K562 (cell line): Measurements from ENCODE around the gene WDPCP. TPM values are rescaled to one million over a fixed set of nuclear protein-coding genes. Genes with fewer than 3 reads are reported as not detected.

ENCODE experiments used
- ELF2 ChIP-seq: fragments of 250-450 bp; sonication (Bioruptor Pico); IDR thresholded peaks from 2 replicates; pipeline ENCODE4 v1.5.0; 2021; ENCODE audit warnings: mild to moderate bottlenecking
- EP300 ChIP-seq: IDR thresholded peaks from 2 replicates; pipeline ENCODE4 v1.6.1; 2012; ENCODE audit warnings: low read length, improper control_type of control experiment
- RFX5 ChIP-seq: IDR thresholded peaks from 2 replicates; pipeline ENCODE4 v1.6.1; 2011; ENCODE audit warnings: low read depth, mild to moderate bottlenecking, improper control_type of control experiment, low read length
- TEAD4 ChIP-seq, 2 experiments: sonication (generic) in 1 of 2; formaldehyde crosslinking in 1 of 2; IDR thresholded peaks; 2 replicates each; pipeline versions ENCODE4 v1.6.1 to v1.8.0; 2012 to 2022; ENCODE audit warnings: borderline replicate concordance in 1 of 2, inconsistent platforms in 1 of 2, low read length in 1 of 2, mild to moderate bottlenecking in 1 of 2, missing genetic modification reagents in 1 of 2
- ZNF778 ChIP-seq: fragments of 450-650 bp; formaldehyde crosslinking; IDR thresholded peaks from 2 replicates; pipeline ENCODE4 v1.4.0; 2020; ENCODE audit warnings: mild to moderate bottlenecking, moderate library complexity
- polyA plus RNA-seq, 8 experiments: library from polyadenylated mRNA; depleted of rRNA in 4 of 8; stranded (reverse) in 5 of 8; unstranded in 3 of 8; fragments of >200 nt; fragmentation: Nextera tagmentation in 2 of 8; fragmentation: Illumina TruSeq in 1 of 8; extraction: Ambion mirVana in 2 of 8; extraction: Trizol in 1 of 8; gene quantifications; 2 replicates each; pipeline versions ENCODE4 v1.2.1 to v1.2.3, GENCODE V29; 2011 to 2014; ENCODE audit warnings: inconsistent platforms in 1 of 8, missing spikeins in 1 of 8
- total RNA-seq, 7 experiments: library from RNA; depleted of rRNA in 6 of 7; stranded (reverse); fragments of >200 nt in 6 of 7; fragmentation: Illumina TruSeq in 2 of 7; extraction: Trizol in 2 of 7; gene quantifications; 2 replicates each; pipeline versions ENCODE4 v1.2.1 to v1.2.3, GENCODE V29; 2011 to 2021; ENCODE audit warnings: low replicate concordance in 1 of 7
- TF ChIP-seq, protein P1 (sequence below), 2 experiments: fragments of 450-650 bp in 1 of 2; sonication (generic) in 1 of 2; formaldehyde crosslinking in 1 of 2; IDR thresholded peaks; 2 replicates each; pipeline versions ENCODE4 v1.7.1 to v1.9.0; 2016 to 2022; ENCODE audit warnings: inconsistent platforms in 1 of 2, mild to moderate bottlenecking in 1 of 2, missing genetic modification reagents in 1 of 2
- TF ChIP-seq, protein P2 (sequence below): sonication (generic); formaldehyde crosslinking; IDR thresholded peaks from 2 replicates; pipeline ENCODE4 v1.5.0; 2020; ENCODE audit warnings: missing genetic modification reagents
- TF ChIP-seq, protein P3 (sequence below): fragments of 150-350 bp; IDR thresholded peaks from 2 replicates; pipeline ENCODE4 v1.6.1; 2014; ENCODE audit warnings: low read depth, mild to moderate bottlenecking, low read length, borderline replicate concordance
- TF ChIP-seq, protein P4 (sequence below): fragments of 250-450 bp; sonication (Bioruptor Pico); IDR thresholded peaks from 2 replicates; pipeline ENCODE4 v1.5.0; 2021

Gene WDPCP
- total and polyA plus RNA-seq, 9 of the 15 experiments (the other 6 are each of a cell fraction or from before 2014, with no cell fraction given): 1.4 to 6.4 (median 5.5) TPM

DNA sequence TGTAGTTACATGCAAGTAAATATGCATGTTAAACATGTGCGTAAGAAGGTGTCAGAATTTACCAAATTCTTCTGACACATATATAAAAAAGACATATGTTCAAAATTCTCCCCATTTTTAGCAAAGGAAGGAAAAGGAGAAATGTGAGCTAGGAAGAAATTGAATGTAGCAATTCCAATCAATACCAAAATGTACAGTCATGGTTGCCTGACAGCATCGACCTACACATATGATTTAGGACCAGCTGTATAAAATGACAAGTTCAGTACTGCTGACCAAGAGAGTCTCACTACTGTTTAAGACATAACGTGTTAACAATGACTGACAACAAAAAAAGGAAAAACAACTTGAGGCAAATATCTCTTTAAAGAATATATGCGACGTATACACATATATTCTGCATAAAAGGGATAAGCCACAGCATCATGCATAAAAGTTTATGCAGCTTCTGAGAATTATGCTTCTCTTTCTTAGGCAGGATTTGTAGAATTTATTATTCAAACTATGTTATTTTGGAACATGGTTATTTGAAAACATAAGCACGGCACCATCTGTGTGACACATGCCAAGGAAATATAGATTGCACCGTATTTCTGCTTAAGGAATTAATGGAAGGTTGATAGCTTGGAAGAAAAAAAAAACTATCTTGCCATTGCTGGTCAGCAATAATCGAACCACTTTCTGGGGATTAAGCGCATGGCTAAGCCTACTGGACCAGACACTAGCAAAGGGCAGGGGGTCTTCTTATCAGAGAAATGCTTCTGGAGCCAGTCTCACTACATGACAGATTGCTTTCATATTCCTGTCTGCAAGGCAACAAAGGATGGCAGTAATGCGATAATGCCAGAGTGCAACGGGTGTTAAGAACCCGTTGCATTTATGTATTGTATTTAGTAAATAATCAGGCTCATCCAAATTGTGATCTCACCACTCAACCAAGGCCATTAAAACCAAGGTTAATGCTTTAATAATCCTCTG lies 154.0 kb downstream of the WDPCP start (continued):
- TF ChIP-seq ZNF778 (no peak), ELF2 (CRISPR knock-in tag) (no peak), EP300 (peak; percentile 44; the same call in 1 of the 2 replicates), RFX5 (no peak), TEAD4 (IDR thresholded peaks at IDR 0.05; ENCODE audit: low read length) (peak; percentile 69; the same call in 1 of the 2 replicates), TEAD4 (CRISPR knock-in tag; IDR thresholded peaks at IDR 0.05; ENCODE audit: borderline replicate concordance) (no peak)
- TF ChIP-seq, protein P1, sequence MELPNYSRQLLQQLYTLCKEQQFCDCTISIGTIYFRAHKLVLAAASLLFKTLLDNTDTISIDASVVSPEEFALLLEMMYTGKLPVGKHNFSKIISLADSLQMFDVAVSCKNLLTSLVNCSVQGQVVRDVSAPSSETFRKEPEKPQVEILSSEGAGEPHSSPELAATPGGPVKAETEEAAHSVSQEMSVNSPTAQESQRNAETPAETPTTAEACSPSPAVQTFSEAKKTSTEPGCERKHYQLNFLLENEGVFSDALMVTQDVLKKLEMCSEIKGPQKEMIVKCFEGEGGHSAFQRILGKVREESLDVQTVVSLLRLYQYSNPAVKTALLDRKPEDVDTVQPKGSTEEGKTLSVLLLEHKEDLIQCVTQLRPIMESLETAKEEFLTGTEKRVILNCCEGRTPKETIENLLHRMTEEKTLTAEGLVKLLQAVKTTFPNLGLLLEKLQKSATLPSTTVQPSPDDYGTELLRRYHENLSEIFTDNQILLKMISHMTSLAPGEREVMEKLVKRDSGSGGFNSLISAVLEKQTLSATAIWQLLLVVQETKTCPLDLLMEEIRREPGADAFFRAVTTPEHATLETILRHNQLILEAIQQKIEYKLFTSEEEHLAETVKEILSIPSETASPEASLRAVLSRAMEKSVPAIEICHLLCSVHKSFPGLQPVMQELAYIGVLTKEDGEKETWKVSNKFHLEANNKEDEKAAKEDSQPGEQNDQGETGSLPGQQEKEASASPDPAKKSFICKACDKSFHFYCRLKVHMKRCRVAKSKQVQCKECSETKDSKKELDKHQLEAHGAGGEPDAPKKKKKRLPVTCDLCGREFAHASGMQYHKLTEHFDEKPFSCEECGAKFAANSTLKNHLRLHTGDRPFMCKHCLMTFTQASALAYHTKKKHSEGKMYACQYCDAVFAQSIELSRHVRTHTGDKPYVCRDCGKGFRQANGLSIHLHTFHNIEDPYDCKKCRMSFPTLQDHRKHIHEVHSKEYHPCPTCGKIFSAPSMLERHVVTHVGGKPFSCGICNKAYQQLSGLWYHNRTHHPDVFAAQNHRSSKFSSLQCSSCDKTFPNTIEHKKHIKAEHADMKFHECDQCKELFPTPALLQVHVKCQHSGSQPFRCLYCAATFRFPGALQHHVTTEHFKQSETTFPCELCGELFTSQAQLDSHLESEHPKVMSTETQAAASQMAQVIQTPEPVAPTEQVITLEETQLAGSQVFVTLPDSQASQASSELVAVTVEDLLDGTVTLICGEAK (IDR thresholded peaks at IDR 0.05): no peak
- TF ChIP-seq, protein P1 (CRISPR knock-in tag; IDR thresholded peaks at IDR 0.05): no peak
- TF ChIP-seq, protein P2, sequence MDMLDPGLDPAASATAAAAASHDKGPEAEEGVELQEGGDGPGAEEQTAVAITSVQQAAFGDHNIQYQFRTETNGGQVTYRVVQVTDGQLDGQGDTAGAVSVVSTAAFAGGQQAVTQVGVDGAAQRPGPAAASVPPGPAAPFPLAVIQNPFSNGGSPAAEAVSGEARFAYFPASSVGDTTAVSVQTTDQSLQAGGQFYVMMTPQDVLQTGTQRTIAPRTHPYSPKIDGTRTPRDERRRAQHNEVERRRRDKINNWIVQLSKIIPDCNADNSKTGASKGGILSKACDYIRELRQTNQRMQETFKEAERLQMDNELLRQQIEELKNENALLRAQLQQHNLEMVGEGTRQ (CRISPR knock-in tag): no peak
- TF ChIP-seq, protein P3, sequence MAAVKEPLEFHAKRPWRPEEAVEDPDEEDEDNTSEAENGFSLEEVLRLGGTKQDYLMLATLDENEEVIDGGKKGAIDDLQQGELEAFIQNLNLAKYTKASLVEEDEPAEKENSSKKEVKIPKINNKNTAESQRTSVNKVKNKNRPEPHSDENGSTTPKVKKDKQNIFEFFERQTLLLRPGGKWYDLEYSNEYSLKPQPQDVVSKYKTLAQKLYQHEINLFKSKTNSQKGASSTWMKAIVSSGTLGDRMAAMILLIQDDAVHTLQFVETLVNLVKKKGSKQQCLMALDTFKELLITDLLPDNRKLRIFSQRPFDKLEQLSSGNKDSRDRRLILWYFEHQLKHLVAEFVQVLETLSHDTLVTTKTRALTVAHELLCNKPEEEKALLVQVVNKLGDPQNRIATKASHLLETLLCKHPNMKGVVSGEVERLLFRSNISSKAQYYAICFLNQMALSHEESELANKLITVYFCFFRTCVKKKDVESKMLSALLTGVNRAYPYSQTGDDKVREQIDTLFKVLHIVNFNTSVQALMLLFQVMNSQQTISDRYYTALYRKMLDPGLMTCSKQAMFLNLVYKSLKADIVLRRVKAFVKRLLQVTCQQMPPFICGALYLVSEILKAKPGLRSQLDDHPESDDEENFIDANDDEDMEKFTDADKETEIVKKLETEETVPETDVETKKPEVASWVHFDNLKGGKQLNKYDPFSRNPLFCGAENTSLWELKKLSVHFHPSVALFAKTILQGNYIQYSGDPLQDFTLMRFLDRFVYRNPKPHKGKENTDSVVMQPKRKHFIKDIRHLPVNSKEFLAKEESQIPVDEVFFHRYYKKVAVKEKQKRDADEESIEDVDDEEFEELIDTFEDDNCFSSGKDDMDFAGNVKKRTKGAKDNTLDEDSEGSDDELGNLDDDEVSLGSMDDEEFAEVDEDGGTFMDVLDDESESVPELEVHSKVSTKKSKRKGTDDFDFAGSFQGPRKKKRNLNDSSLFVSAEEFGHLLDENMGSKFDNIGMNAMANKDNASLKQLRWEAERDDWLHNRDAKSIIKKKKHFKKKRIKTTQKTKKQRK: no peak
- TF ChIP-seq, protein P4, sequence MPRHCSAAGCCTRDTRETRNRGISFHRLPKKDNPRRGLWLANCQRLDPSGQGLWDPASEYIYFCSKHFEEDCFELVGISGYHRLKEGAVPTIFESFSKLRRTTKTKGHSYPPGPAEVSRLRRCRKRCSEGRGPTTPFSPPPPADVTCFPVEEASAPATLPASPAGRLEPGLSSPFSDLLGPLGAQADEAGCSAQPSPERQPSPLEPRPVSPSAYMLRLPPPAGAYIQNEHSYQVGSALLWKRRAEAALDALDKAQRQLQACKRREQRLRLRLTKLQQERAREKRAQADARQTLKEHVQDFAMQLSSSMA (CRISPR knock-in tag): no peak
